Tibial nerve (tissue), 4 donors: ENCODE measurements around the gene CAP2. TPM values are rescaled to one million over a fixed set of nuclear protein-coding genes. Genes with fewer than 3 reads are reported as not detected.

ENCODE experiments used
- DNase-seq, 2 donors: peaks; one replicate each; pipeline ENCODE4 v3.0.0-alpha.2; 2019; ENCODE audit warnings: low spot score in 2 of 2
- H3K27ac ChIP-seq, 4 donors: fragments of 200-600 bp; sonication (generic) in 3 of 4; one replicate each; pipeline ENCODE4 v1.5.1; 2017 to 2019; ENCODE audit warnings: mild to moderate bottlenecking in 1 of 4
- H3K27me3 ChIP-seq, 2 donors: fragments of 200-600 bp; sonication (generic) in 1 of 2; one replicate each; pipeline versions ENCODE4 v1.5.1 to v1.6.0; 2017 to 2019
- H3K36me3 ChIP-seq, 3 donors: fragments of 200-600 bp; sonication (generic); one replicate each; pipeline ENCODE4 v1.5.1; 2018 to 2019
- H3K4me1 ChIP-seq, 4 donors: fragments of 200-600 bp; sonication (generic) in 3 of 4; one replicate each; pipeline ENCODE4 v1.5.1; 2017 to 2019
- H3K4me3 ChIP-seq, 4 donors: fragments of 200-600 bp; sonication (generic) in 3 of 4; one replicate each; pipeline ENCODE4 v1.5.1; 2017 to 2019; ENCODE audit warnings: mild to moderate bottlenecking in 1 of 4, moderate library complexity in 1 of 4
- H3K9me3 ChIP-seq, 4 donors: fragments of 200-600 bp; sonication (generic) in 3 of 4; one replicate each; pipeline ENCODE4 v1.5.1; 2017 to 2019
- CTCF ChIP-seq, 5 experiments: fragments of 200-600 bp in 3 of 5; fragments of 450-650 bp in 2 of 5; sonication (generic) in 3 of 5; IDR thresholded peaks; one replicate each; pipeline ENCODE4 v1.5.1; 2016 to 2019; ENCODE audit warnings: antibody characterized with exemption in 5 of 5, mild to moderate bottlenecking in 3 of 5, moderate library complexity in 2 of 5
- EP300 ChIP-seq, 2 donors: sonication (generic); formaldehyde crosslinking; IDR thresholded peaks; one replicate each; pipeline ENCODE4 v1.6.1; 2017; ENCODE audit warnings: antibody characterized with exemption in 2 of 2, mild to moderate bottlenecking in 1 of 2
- POLR2A ChIP-seq, 2 donors: fragments of 450-650 bp; IDR thresholded peaks; one replicate each; pipeline ENCODE4 v1.6.1; 2017; ENCODE audit warnings: antibody characterized with exemption in 2 of 2, mild to moderate bottlenecking in 2 of 2, moderate library complexity in 2 of 2
- WGBS, 2 donors: methylation state at CpG; one replicate each; pipeline ENCODE4 v1.1.5; 2018; 5-methylcytosine and 5-hydroxymethylcytosine counted together
- total RNA-seq, 4 donors: library from RNA; depleted of rRNA; stranded (reverse); fragments of >200 nt; gene quantifications; one replicate each; pipeline ENCODE4 v1.1.0, GENCODE V29; 2016

Gene CAP2
- total RNA-seq, 4 donors from 2014 or later = 4.2 to 11.8 (median 4.8) TPM

- H3K9me3 ChIP-seq = no peaks in the 10 kb centered on the region
- no peak overlapping the region for H3K27ac ChIP-seq
- TF ChIP-seq POLR2A (IDR thresholded peaks at IDR 0.05) (no peak), CTCF (IDR thresholded peaks at IDR 0.05) (no peak), EP300 (IDR thresholded peaks at IDR 0.05) (no peak)
- H3K27me3 ChIP-seq = no peaks in the 10 kb centered on the region
- H3K4me3 ChIP-seq = no peak overlapping the region
- H3K4me1 ChIP-seq = peaks cover 0 to 11% (median 0%) of the 10 kb centered on the region in 4 donors
- DNase-seq = no peak
- WGBS, 2 donors = 87% methylated on average over 5 of the region's 5 CpGs
- no peaks in the 10 kb centered on the region for H3K36me3 ChIP-seq
These were observed 72.8 kb downstream of the CAP2 start for GRCh38 chr6:17466147-17466546.

GRCh38 chr6:17466707-17467106 lies 73.3 kb downstream of the CAP2 start:
- DNase-seq = no peak
- H3K9me3 ChIP-seq = no peaks in the 10 kb centered on the region
- WGBS, 2 donors = 94 to 95% methylated on average over 3 of the region's 3 CpGs

GRCh38 chr6:17469006-17469832 lies 75.8 kb downstream of the CAP2 start:
- H3K9me3 ChIP-seq = no peaks in the 10 kb centered on the region
- WGBS, 2 donors = 76 to 79% methylated on average over 10 of the region's 10 CpGs
- no peak for DNase-seq
- no peaks in the 10 kb centered on the region for H3K27me3 ChIP-seq
- peaks cover 0 to 14% (median 0%) of the 10 kb centered on the region in 4 donors for H3K4me1 ChIP-seq
- H3K4me3 ChIP-seq = no peak overlapping the region
- no peak overlapping the region for H3K27ac ChIP-seq
- TF ChIP-seq CTCF (IDR thresholded peaks at IDR 0.05) = peak in 1 of 5 experiments; percentile 8
- TF ChIP-seq POLR2A (IDR thresholded peaks at IDR 0.05) = no peak
- no peaks in the 10 kb centered on the region for H3K36me3 ChIP-seq

More at GRCh38 chr6:17466707-17467106, 73.3 kb downstream of the CAP2 start:
- Histone ChIP-seq H3K27ac (no peak overlapping the region), H3K27me3 (no peaks in the 10 kb centered on the region), H3K36me3 (no peaks in the 10 kb centered on the region), H3K4me3 (no peak overlapping the region), H3K4me1 (peaks cover 0 to 14% (median 0%) of the 10 kb centered on the region in 4 donors)
- TF ChIP-seq POLR2A (IDR thresholded peaks at IDR 0.05) = no peak
- no peak for TF ChIP-seq CTCF (IDR thresholded peaks at IDR 0.05)
- TF ChIP-seq EP300 (IDR thresholded peaks at IDR 0.05) = no peak

GRCh38 chr6:17470202-17470937 lies 77.0 kb downstream of the CAP2 start:
- Histone ChIP-seq H3K27ac (peak overlapping the region in 1 of 4 donors; percentile 7), H3K36me3 (no peaks in the 10 kb centered on the region), H3K4me1 (peaks cover 0 to 14% (median 0%) of the 10 kb centered on the region in 4 donors), H3K9me3 (no peaks in the 10 kb centered on the region), H3K27me3 (no peaks in the 10 kb centered on the region), H3K4me3 (no peak overlapping the region)
- 48 to 54% methylated on average over 2 of the region's 2 CpGs for WGBS, 2 donors
- DNase-seq = no peak
- TF ChIP-seq POLR2A (IDR thresholded peaks at IDR 0.05) = no peak
- TF ChIP-seq CTCF (IDR thresholded peaks at IDR 0.05) = no peak
- TF ChIP-seq EP300 (IDR thresholded peaks at IDR 0.05) = no peak

GRCh38 chr6:17470938-17471327 lies 77.5 kb downstream of the CAP2 start:
- TF ChIP-seq EP300 (IDR thresholded peaks at IDR 0.05) (peak in 1 of 2 donors; percentile 71), CTCF (IDR thresholded peaks at IDR 0.05) (no peak)
- H3K4me3 ChIP-seq = no peak overlapping the region
- H3K4me1 ChIP-seq = peaks cover 0 to 14% (median 0%) of the 10 kb centered on the region in 4 donors
- H3K27me3 ChIP-seq = no peaks in the 10 kb centered on the region
- H3K36me3 ChIP-seq = no peaks in the 10 kb centered on the region
- DNase-seq = peak in 1 of 2 donors; percentile 22
- 78% methylated on average over 3 of the region's 3 CpGs for WGBS, 2 donors
- peak overlapping the region in 1 of 4 donors; percentile 7 for H3K27ac ChIP-seq
- no peaks in the 10 kb centered on the region for H3K9me3 ChIP-seq
